Transverse colon (tissue), 4 donors: ENCODE data around the gene EFCAB8. TPM values are rescaled to one million over a fixed set of nuclear protein-coding genes. Genes with fewer than 3 reads are reported as not detected.
A peak's percentile ranks its signal among the peaks of the same experiment; 100 is the strongest.

Experiments
- DNase-seq: peaks from one replicate; pipeline ENCODE4 v3.0.0-alpha.2; 2019
- H3K27ac ChIP-seq, 4 donors: fragments of 200-600 bp; sonication (generic); 2 replicates each; pipeline ENCODE4 v1.5.1; 2016 to 2018; ENCODE audit warnings: inconsistent platforms in 4 of 4
- H3K27me3 ChIP-seq: fragments of 200-600 bp; sonication (generic); 2 replicates; pipeline ENCODE4 v1.5.1; 2017; ENCODE audit warnings: inconsistent platforms
- H3K36me3 ChIP-seq, 4 donors: fragments of 200-600 bp; sonication (generic); 2 replicates each; pipeline ENCODE4 v1.5.1; 2017 to 2019; ENCODE audit warnings: inconsistent platforms in 4 of 4
- H3K4me1 ChIP-seq, 4 donors: fragments of 200-600 bp; sonication (generic); 2 replicates each; pipeline ENCODE4 v1.5.1; 2017 to 2020; ENCODE audit warnings: inconsistent platforms in 4 of 4
- H3K4me3 ChIP-seq, 4 donors: fragments of 200-600 bp; sonication (generic); 1 replicate in 1 of 4; 2 replicates in 3 of 4; pipeline versions ENCODE4 v1.5.1 to v1.6.1; 2017 to 2019; ENCODE audit warnings: inconsistent platforms in 4 of 4
- H3K9me3 ChIP-seq, 2 donors: fragments of 200-600 bp; sonication (generic); 2 replicates each; pipeline ENCODE4 v1.5.1; 2017 to 2019; ENCODE audit warnings: inconsistent platforms in 2 of 2
- EP300 ChIP-seq: sonication (generic); formaldehyde crosslinking; IDR thresholded peaks from one replicate; pipeline ENCODE4 v1.6.1; 2017; ENCODE audit warnings: antibody characterized with exemption, low read depth
- POLR2A ChIP-seq: fragments of 450-650 bp; IDR thresholded peaks from one replicate; pipeline ENCODE4 v1.6.1; 2016; ENCODE audit warnings: antibody characterized with exemption, mild to moderate bottlenecking, moderate library complexity
- POLR2AphosphoS5 ChIP-seq, 3 donors: sonication (generic); formaldehyde crosslinking; IDR thresholded peaks; one replicate each; pipeline ENCODE4 v1.6.1; 2016; ENCODE audit warnings: antibody characterized with exemption in 3 of 3
- WGBS, 2 donors: methylation state at CpG; one replicate each; pipeline ENCODE4 v1.1.5; 2018; ENCODE audit warnings: low coverage in 1 of 2; 5-methylcytosine and 5-hydroxymethylcytosine counted together
- in situ Hi-C, 4 donors: fragments of 200-750 bp; cut with MboI; loops; one replicate each; pipeline versions ENCODE4 v1.15.0 to v1.15.1; 2017; ENCODE audit warnings: low sequenced_read_pairs in 3 of 4, low pct_ligation_motif_present in 1 of 4, low pct_unique_long_range_greater_than_20kb in 1 of 4
- intact Hi-C: fragments of 100-400 bp; cut with DNase I; formaldehyde crosslinking; loops from one replicate; pipeline ENCODE4 v1.15.1; 2023; ENCODE audit warnings: low total_unique reads
- total RNA-seq, 4 donors: library from RNA; depleted of rRNA; stranded (reverse); fragments of >200 nt; gene quantifications; one replicate each; pipeline ENCODE4 v1.1.0, GENCODE V29; 2016
- TF ChIP-seq, protein P1 (sequence below), 5 experiments: fragments of 200-600 bp in 3 of 5; fragments of 450-650 bp in 2 of 5; sonication (generic) in 3 of 5; IDR thresholded peaks; 1 replicate in 2 of 5; 2 replicates in 3 of 5; pipeline ENCODE4 v1.5.1; 2016 to 2017; ENCODE audit warnings: antibody characterized with exemption in 5 of 5, inconsistent platforms in 3 of 5, mild to moderate bottlenecking in 2 of 5, moderate library complexity in 1 of 5

The EFCAB8 gene
- total RNA-seq, 4 donors from 2014 or later, result 0.14 TPM; not detected in 3

DNA sequence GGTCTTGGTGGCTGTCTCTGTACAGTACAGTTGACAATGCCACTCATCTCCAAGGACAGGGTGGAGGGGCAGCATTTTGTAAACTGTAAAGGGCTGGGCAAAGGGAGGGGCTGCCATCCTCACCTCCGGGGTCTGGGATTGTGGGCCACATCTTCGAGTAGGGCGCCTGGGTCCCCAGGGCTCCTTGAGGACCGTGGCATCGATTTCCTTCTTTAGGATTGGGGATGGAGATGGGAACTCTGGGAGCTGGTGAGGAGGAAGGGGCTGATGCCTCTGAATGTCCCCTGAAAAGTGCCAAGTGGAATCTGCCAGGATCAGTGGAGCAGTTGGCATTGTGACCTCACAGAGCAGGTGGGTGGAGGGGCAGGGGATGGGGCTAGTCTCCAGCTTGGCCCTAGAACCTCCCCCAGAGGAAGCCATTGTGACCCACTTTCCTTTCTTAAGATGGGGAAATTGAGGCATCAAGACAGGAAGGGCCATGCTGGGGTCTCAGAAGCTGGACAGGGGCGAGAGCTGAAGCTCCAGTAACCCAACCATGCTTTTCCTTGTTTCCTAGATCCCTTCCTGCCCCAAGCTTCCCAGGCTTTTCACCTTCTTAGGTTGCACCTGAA lies 145.5 kb downstream of the EFCAB8 start, which contains the start of gene SUN5:
TSS of gene SUN5 (minus strand) at position 293 of the 611 bp plus-strand sequence. CDS start at position 200, 93 bp downstream.
- TF ChIP-seq POLR2A (no peak), EP300 (no peak), POLR2AphosphoS5 (IDR thresholded peaks at IDR 0.05) (no peak)
- TF ChIP-seq, protein P1, sequence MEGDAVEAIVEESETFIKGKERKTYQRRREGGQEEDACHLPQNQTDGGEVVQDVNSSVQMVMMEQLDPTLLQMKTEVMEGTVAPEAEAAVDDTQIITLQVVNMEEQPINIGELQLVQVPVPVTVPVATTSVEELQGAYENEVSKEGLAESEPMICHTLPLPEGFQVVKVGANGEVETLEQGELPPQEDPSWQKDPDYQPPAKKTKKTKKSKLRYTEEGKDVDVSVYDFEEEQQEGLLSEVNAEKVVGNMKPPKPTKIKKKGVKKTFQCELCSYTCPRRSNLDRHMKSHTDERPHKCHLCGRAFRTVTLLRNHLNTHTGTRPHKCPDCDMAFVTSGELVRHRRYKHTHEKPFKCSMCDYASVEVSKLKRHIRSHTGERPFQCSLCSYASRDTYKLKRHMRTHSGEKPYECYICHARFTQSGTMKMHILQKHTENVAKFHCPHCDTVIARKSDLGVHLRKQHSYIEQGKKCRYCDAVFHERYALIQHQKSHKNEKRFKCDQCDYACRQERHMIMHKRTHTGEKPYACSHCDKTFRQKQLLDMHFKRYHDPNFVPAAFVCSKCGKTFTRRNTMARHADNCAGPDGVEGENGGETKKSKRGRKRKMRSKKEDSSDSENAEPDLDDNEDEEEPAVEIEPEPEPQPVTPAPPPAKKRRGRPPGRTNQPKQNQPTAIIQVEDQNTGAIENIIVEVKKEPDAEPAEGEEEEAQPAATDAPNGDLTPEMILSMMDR (IDR thresholded peaks at IDR 0.05), result no peak
- H3K4me1 ChIP-seq, result no peaks in the 10 kb centered on the region
- H3K9me3 ChIP-seq, result no peaks in the 10 kb centered on the region
- H3K27ac ChIP-seq, result no peak within 1 kb of the TSS
- no peak for DNase-seq
- H3K27me3 ChIP-seq, result no peaks in the 10 kb centered on the region
- H3K4me3 ChIP-seq, result no peak within 1 kb of the TSS
- intact Hi-C loops, result no loop called here
- no peaks in the 10 kb centered on the region for H3K36me3 ChIP-seq
- in situ Hi-C loops, result no loop called here
- WGBS, 2 donors, result 40 to 62% methylated on average over 1 to 6 of the region's 6 CpGs

DNA sequence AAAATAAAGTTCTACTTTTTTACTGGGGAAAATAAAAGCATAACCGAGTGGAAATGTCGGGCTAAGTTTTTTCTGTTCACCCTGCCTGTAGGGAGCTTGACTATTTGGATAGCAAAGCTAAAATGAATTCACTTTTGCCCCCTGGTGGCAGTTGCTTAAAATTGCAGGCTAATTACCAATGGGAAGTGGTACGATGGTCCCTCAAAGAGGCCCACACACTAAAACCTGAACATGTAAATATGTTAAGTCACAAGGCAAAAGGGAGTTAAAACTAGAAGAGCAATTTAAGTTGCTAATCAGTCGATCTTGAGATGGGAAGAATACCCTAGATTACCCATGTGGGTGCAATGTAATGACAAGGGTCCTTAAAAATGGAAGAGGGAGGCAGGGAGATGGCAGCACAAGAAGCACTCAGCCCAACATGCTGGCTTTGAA lies 146.4 kb downstream of the EFCAB8 start:
- Histone ChIP-seq H3K4me3 (no peak overlapping the region), H3K27ac (no peak overlapping the region), H3K36me3 (no peaks in the 10 kb centered on the region), H3K4me1 (no peaks in the 10 kb centered on the region), H3K9me3 (no peaks in the 10 kb centered on the region), H3K27me3 (no peaks in the 10 kb centered on the region)
- no peak for DNase-seq
- TF ChIP-seq, protein P1 (IDR thresholded peaks at IDR 0.05), result peak; percentile 18 to 35 (median 21)
- no peak for TF ChIP-seq POLR2A
- no peak for TF ChIP-seq POLR2AphosphoS5 (IDR thresholded peaks at IDR 0.05)
- intact Hi-C loops (no loop called here), in situ Hi-C loops (no loop called here)
- WGBS, 2 donors, result 43 to 55% methylated on average over 4 of the region's 4 CpGs

GRCh38 chr20:33005908-33006775 lies 147.4 kb downstream of the EFCAB8 start:
- in situ Hi-C loops (no loop called here), intact Hi-C loops (no loop called here)
- Histone ChIP-seq H3K36me3 (no peaks in the 10 kb centered on the region), H3K27me3 (no peaks in the 10 kb centered on the region), H3K9me3 (no peaks in the 10 kb centered on the region), H3K27ac (no peak overlapping the region), H3K4me1 (no peaks in the 10 kb centered on the region), H3K4me3 (no peak overlapping the region)
- TF ChIP-seq POLR2AphosphoS5 (IDR thresholded peaks at IDR 0.05) (no peak), POLR2A (no peak), EP300 (no peak)
- TF ChIP-seq, protein P1 (IDR thresholded peaks at IDR 0.05), result no peak
- 60 to 80% methylated on average over 1 to 8 of the region's 8 CpGs for WGBS, 2 donors
- no peak for DNase-seq

DNA sequence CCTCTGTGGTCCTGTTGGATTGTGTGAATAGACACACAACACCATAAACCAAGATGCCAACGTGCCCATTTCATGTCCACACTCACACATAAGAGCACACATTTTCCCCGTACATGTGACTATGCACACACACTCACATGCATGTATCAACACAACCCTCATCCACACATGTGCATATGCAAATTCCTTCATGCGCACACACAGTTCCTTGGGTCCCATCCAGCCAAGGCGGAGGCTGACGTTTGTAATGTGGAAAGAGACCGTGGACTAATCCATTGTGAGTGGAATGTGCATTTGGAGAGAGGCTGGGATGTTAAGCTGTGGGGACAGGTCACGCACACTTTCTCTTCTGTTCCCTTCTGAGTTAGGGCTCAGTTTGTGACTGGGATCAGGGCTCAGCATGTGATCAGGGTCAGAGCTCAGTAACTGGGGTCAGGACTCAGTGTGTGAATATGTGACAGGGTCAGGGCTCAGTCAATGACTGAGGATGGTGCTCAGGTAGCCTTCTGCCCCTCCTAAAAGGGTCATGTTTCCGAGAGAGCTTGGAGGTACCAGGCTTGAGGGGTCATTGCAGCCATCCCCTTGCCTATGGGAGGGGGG lies 148.2 kb downstream of the EFCAB8 start:
- in situ Hi-C loops, result no loop called here

More for the DNA sequence above, 148.2 kb downstream of the EFCAB8 start:
- H3K4me3 ChIP-seq, result no peak overlapping the region
- H3K27ac ChIP-seq, result no peak overlapping the region
- TF ChIP-seq POLR2A, result no peak
- no peak for TF ChIP-seq POLR2AphosphoS5 (IDR thresholded peaks at IDR 0.05)
- TF ChIP-seq EP300, result no peak
- TF ChIP-seq, protein P1 (IDR thresholded peaks at IDR 0.05), result no peak
- H3K9me3 ChIP-seq, result no peaks in the 10 kb centered on the region
- H3K4me1 ChIP-seq, result no peaks in the 10 kb centered on the region
- no peaks in the 10 kb centered on the region for H3K27me3 ChIP-seq
- WGBS, 2 donors, result 83 to 93% methylated on average over 6 to 8 of the region's 8 CpGs
- intact Hi-C loops, result no loop called here
- DNase-seq, result no peak
- H3K36me3 ChIP-seq, result no peaks in the 10 kb centered on the region
